GM19328 (cell line): ENCODE data around the gene LIX1L.

ENCODE experiments used
- ATAC-seq: cut with Tn5 transposase; IDR thresholded peaks from one replicate; pipeline ENCODE4 v1.9.1; 2021; ENCODE audit warnings: mild to moderate bottlenecking, moderate library complexity; ENCODE audit not compliant: unreplicated experiment

The LIX1L gene

GRCh38 chr1:145957443-145958319, at the start of gene LIX1L:
LIX1L (minus strand) TSS chr1:145958017; CDS start chr1:145957927, 90 bp downstream.
- ATAC-seq: peak; percentile 86

- no peak for ATAC-seq
Observed at GRCh38 chr1:146001709-146002108, 43.9 kb upstream of the LIX1L start.

- no peak for ATAC-seq
Observed at GRCh38 chr1:145999321-146000024, 41.7 kb upstream of the LIX1L start.

- no peak for ATAC-seq
Observed at GRCh38 chr1:145997718-145998023, 39.9 kb upstream of the LIX1L start.

- peak; percentile 36 for ATAC-seq
Observed at GRCh38 chr1:145997016-145997717, 39.4 kb upstream of the LIX1L start.

GRCh38 chr1:145996433-145997015, 38.7 kb upstream of the LIX1L start, which contains the start of gene TXNIP:
TXNIP (minus strand) TSS chr1:145996579; CDS start chr1:145996266, 313 bp downstream.
- peak; percentile 90 for ATAC-seq

- ATAC-seq: no peak
Observed at GRCh38 chr1:145995964-145996432, 38.2 kb upstream of the LIX1L start.

GRCh38 chr1:145995148-145995881, 37.5 kb upstream of the LIX1L start:
- no peak for ATAC-seq

GRCh38 chr1:145994391-145995120, 36.7 kb upstream of the LIX1L start:
- ATAC-seq: no peak

- ATAC-seq: no peak
Observed at GRCh38 chr1:145993618-145994390, 36.0 kb upstream of the LIX1L start.

GRCh38 chr1:145992958-145993617, 35.3 kb upstream of the LIX1L start:
- ATAC-seq: no peak

GRCh38 chr1:145992502-145992936, 34.7 kb upstream of the LIX1L start:
- ATAC-seq: no peak

GRCh38 chr1:145991735-145992412, 34.1 kb upstream of the LIX1L start:
- no peak for ATAC-seq

GRCh38 chr1:145990249-145990855, 32.5 kb upstream of the LIX1L start:
- no peak for ATAC-seq

GRCh38 chr1:145988773-145989172, 31.0 kb upstream of the LIX1L start:
- ATAC-seq: no peak

- no peak for ATAC-seq
Observed at GRCh38 chr1:145987926-145988325, 30.1 kb upstream of the LIX1L start.

- no peak for ATAC-seq
Observed at GRCh38 chr1:145986551-145986950, 28.7 kb upstream of the LIX1L start.
